Pancreas (tissue), 10 donors: ENCODE measurements around the gene UNC45B. TPM values are rescaled to one million over a fixed set of nuclear protein-coding genes. Genes with fewer than 3 reads are reported as not detected.

Experiments used
- ATAC-seq, 4 donors: fragments of 200-7000 bp; cut with Tn5 transposase; one replicate each; pipeline versions ENCODE4 v1.8.0 to v1.9.1; 2020; ENCODE audit warnings: mild to moderate bottlenecking in 4 of 4, moderate library complexity in 4 of 4
- DNase-seq, 6 donors: peaks; one replicate each; pipeline ENCODE4 v3.0.0-alpha.2; 2020
- FAIRE-seq: peaks from 2 replicates; lab custom pipeline; 2012; peaks lifted over from hg19 to GRCh38; lab: Jason Lieb, UNC
- H3K27ac ChIP-seq, 4 donors: fragments of 200-600 bp; sonication (generic); 1 replicate in 3 of 4; 2 replicates in 1 of 4; pipeline versions ENCODE4 v1.5.0 to v1.8.0; 2020
- H3K27me3 ChIP-seq, 4 donors: fragments of 200-600 bp; one replicate each; pipeline ENCODE4 v1.8.0; 2021
- H3K36me3 ChIP-seq, 3 donors: fragments of 200-600 bp; sonication (generic) in 1 of 3; one replicate each; pipeline versions ENCODE4 v1.5.0 to v1.8.0; 2020 to 2021
- H3K4me1 ChIP-seq, 3 donors: fragments of 200-600 bp; one replicate each; pipeline ENCODE4 v1.8.0; 2021
- H3K4me3 ChIP-seq, 4 donors: fragments of 200-600 bp; sonication (generic) in 2 of 4; one replicate each; pipeline versions ENCODE4 v1.5.0 to v1.8.0; 2020 to 2021
- H3K9me3 ChIP-seq, 4 donors: fragments of 200-600 bp; one replicate each; pipeline ENCODE4 v1.8.0; 2021
- WGBS, 2 donors: extraction: QIAGEN DNeasy Blood & Tissue Kit; methylation state at CpG; one replicate each; pipeline ENCODE4 v1.1.7; 2013; 5-methylcytosine and 5-hydroxymethylcytosine counted together
- intact Hi-C, 3 donors: fragments of 100-400 bp; cut with DNase I; formaldehyde crosslinking; loops; one replicate each; pipeline versions ENCODE4 v1.11.1 to v1.14.2; 2022
- polyA plus RNA-seq, 2 donors: library from polyadenylated mRNA; stranded (reverse); fragments of 200-250 nt; gene quantifications; one replicate each; pipeline ENCODE4 v1.2.3, GENCODE V29; 2013
- total RNA-seq, 6 donors: library from RNA; stranded (reverse); fragmentation: NEBNext Ultra II Directional in 4 of 6; extraction: Animal tissue kit (Norgen Biotek cat#: 25700) in 4 of 6; gene quantifications; one replicate each; pipeline versions ENCODE4 v1.2.1 to v1.2.4, GENCODE V29; 2021 to 2023
- TF ChIP-seq, protein P1 (sequence below), 4 donors: fragments of 200-600 bp; sonication (generic) in 3 of 4; IDR thresholded peaks; one replicate each; pipeline versions ENCODE4 v1.5.0 to v1.8.0; 2021; ENCODE audit warnings: antibody characterized with exemption in 4 of 4
- donor health status: healthy with polysubstance abuse.
- donor health status: DM: no; HTN: no; CAD: no; lungs with moderate emphysema.
- donor health status: DM: no; HTN: no; CAD: no.
- donor health status: control.
- donor health status: control.
- donor health status: Bipolar disorder and iron deficiency.
- donor health status: DM: yes; HTN: yes; CAD: no.
- donor health status: DM: no; HTN: no; CAD: no.
- donor health status: DM: no; HTN: no; CAD: no.
- donor health status: DM: yes; HTN: yes; CAD: no.

Gene UNC45B
- total and polyA plus RNA-seq, 8 donors: 0.02 to 0.06 (median 0.04) TPM; not detected in 5

DNA sequence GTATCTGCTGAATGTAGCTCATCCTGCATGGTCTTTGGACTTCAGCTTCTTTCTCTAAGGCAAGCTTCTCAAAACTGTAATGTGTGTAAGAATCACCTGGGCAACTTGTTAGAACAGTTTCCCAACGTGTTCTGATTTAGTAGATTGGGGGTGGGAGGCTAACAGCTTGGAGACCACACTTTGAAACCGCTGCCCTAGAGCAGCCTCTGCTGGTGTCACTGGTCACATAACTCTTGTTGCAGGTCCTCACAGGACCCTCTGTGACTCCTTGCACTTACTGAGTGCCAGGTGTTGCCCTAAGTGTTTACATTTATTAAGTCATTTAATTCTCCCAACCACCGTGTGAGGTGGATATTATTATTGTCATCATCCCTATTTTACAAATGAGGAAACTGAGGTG lies 36.7 kb downstream of the UNC45B start:
- 30 to 34% methylated on average over 3 of the region's 3 CpGs for WGBS, 2 donors
- no peak for FAIRE-seq

DNA sequence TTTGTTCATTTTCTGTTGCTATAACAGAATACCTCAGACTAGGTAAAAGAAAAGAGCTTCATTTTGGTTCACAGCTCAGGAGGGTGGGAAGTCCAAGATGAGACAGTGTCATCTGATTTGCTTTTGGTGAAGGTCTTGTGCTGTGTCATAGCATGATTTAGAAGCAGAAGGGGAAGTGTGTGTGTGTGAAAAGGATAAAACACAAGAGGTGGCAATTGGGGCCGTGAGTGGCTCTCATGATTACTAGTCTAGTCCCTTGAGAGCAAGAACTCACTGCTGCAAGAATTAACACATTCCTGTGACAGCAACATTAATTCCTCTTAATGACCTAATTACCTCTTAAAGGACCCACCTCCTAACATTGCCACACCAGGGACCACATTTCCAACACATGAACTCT lies 38.2 kb downstream of the UNC45B start:
- WGBS, 2 donors: 44% methylated on average over 1 of the region's 1 CpG
- no peaks in the 10 kb centered on the region for H3K4me1 ChIP-seq
- no peaks in the 10 kb centered on the region for H3K36me3 ChIP-seq
- intact Hi-C loops: no loop called here
- TF ChIP-seq, protein P1, sequence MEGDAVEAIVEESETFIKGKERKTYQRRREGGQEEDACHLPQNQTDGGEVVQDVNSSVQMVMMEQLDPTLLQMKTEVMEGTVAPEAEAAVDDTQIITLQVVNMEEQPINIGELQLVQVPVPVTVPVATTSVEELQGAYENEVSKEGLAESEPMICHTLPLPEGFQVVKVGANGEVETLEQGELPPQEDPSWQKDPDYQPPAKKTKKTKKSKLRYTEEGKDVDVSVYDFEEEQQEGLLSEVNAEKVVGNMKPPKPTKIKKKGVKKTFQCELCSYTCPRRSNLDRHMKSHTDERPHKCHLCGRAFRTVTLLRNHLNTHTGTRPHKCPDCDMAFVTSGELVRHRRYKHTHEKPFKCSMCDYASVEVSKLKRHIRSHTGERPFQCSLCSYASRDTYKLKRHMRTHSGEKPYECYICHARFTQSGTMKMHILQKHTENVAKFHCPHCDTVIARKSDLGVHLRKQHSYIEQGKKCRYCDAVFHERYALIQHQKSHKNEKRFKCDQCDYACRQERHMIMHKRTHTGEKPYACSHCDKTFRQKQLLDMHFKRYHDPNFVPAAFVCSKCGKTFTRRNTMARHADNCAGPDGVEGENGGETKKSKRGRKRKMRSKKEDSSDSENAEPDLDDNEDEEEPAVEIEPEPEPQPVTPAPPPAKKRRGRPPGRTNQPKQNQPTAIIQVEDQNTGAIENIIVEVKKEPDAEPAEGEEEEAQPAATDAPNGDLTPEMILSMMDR (IDR thresholded peaks at IDR 0.05): no peak
- FAIRE-seq (no peak), ATAC-seq (no peak), DNase-seq (no peak)
- H3K9me3 ChIP-seq: no peaks in the 10 kb centered on the region
- H3K4me3 ChIP-seq: no peak overlapping the region
- no peak overlapping the region for H3K27ac ChIP-seq
- no peaks in the 10 kb centered on the region for H3K27me3 ChIP-seq

More for the DNA sequence above, 36.7 kb downstream of the UNC45B start:
- Histone ChIP-seq H3K27me3 (no peaks in the 10 kb centered on the region), H3K36me3 (no peaks in the 10 kb centered on the region), H3K4me1 (no peaks in the 10 kb centered on the region), H3K4me3 (no peak overlapping the region), H3K27ac (no peak overlapping the region), H3K9me3 (no peaks in the 10 kb centered on the region)
- TF ChIP-seq, protein P1 (IDR thresholded peaks at IDR 0.05): no peak
- DNase-seq (no peak), ATAC-seq (no peak)
- intact Hi-C loops: no loop called here

DNA sequence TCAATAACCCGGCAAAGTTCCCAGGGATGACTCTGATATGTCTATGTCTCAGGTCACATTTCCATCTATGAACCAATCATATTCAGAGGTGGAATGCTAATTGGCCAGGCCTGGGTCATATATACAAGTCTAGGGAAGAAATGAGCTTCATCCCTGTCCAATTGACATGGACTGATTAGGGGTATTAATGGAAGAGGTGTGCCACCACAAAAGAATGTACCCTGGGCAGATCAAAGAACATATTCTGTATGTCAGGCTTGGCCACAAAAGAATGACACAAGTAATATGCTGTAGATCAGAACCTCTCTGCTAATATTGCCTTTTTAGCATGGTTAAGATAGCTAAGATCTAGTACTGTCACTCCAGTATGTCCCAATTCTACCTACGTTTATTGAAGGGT lies 39.9 kb downstream of the UNC45B start:
- no peaks in the 10 kb centered on the region for H3K27me3 ChIP-seq
- H3K9me3 ChIP-seq: no peaks in the 10 kb centered on the region
- H3K27ac ChIP-seq: no peak overlapping the region
- H3K4me3 ChIP-seq: no peak overlapping the region
- FAIRE-seq: no peak
- DNase-seq: no peak
- H3K36me3 ChIP-seq: no peaks in the 10 kb centered on the region
- intact Hi-C loops: no loop called here
- WGBS, 2 donors: 79 to 84% methylated on average over 2 of the region's 2 CpGs
- H3K4me1 ChIP-seq: no peaks in the 10 kb centered on the region
- TF ChIP-seq, protein P1 (IDR thresholded peaks at IDR 0.05): no peak
- no peak for ATAC-seq

DNA sequence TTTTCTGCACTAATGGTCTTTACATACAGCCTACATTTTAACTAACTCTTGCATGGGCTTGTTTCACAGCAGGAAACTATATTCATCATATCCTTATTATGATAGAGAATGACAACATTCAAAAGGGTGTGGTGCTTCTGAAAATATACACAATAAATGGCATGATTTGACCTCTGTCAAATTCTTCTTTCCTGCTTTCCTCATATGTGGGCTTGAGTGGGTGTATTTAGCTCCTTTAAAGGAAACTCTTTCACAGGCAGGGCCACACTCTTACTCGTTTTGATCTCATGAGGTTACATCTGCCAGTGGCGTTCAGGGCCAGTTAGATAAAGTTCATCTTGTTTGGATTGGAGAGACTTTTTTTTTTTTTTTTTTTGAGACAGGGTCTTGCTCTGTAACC lies 40.5 kb downstream of the UNC45B start:
- H3K9me3 ChIP-seq: no peaks in the 10 kb centered on the region
- no peaks in the 10 kb centered on the region for H3K27me3 ChIP-seq
- H3K36me3 ChIP-seq: no peaks in the 10 kb centered on the region
- no peak for FAIRE-seq
- no peak for DNase-seq
- no peaks in the 10 kb centered on the region for H3K4me1 ChIP-seq
- no peak overlapping the region for H3K4me3 ChIP-seq
- intact Hi-C loops: no loop called here
- no peak overlapping the region for H3K27ac ChIP-seq
- no peak for ATAC-seq
- WGBS, 2 donors: 33 to 49% methylated on average over 2 of the region's 2 CpGs
- TF ChIP-seq, protein P1 (IDR thresholded peaks at IDR 0.05): no peak

DNA sequence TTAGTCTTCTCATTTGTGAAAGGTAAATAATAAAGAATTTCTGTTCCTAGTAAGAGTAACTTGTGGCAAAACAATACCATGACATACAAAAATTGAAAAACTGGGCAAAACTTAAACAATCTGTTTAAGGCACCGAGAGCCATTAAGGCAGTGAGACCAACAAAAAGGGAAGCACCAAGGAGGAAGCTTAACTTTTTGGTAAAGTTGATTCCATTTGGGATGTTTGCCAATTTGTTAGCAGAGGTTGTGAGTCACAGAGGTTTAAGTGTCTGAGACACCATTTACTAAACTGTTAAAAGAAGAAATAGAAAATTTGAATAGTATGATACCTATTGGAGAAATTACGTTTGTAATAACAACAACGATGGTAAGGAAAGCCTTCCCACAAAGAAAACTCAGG lies 41.7 kb downstream of the UNC45B start:
- FAIRE-seq: no peak
- no peak overlapping the region for H3K4me3 ChIP-seq
- no peaks in the 10 kb centered on the region for H3K9me3 ChIP-seq
- no peak for DNase-seq
- TF ChIP-seq, protein P1 (IDR thresholded peaks at IDR 0.05): no peak
- WGBS, 2 donors: 57 to 72% methylated on average over 3 of the region's 3 CpGs
- H3K36me3 ChIP-seq: no peaks in the 10 kb centered on the region
- no peaks in the 10 kb centered on the region for H3K27me3 ChIP-seq
- intact Hi-C loops: no loop called here
- no peak overlapping the region for H3K27ac ChIP-seq
- H3K4me1 ChIP-seq: no peaks in the 10 kb centered on the region
- no peak for ATAC-seq
